NCI-H2196 treated with DMSO at 0.1 percent for 48 hours (cell line): ENCODE measurements around the gene ADORA2A.

Source experiments
- DNase-seq: peaks from one replicate; lab custom pipeline; 2025; ENCODE audit not compliant: unreplicated experiment; lab: John Stamatoyannopoulos, UW

The ADORA2A gene

GRCh38 chr22:24417200-24417599, 10.2 kb upstream of the ADORA2A start:
- no peak for DNase-seq

- no peak for DNase-seq
These were observed 9.3 kb upstream of the ADORA2A start for GRCh38 chr22:24417901-24418641.

- peak; percentile 6 for DNase-seq
These were observed 8.5 kb upstream of the ADORA2A start for GRCh38 chr22:24418786-24419474.

GRCh38 chr22:24419475-24419850, 7.9 kb upstream of the ADORA2A start:
- DNase-seq, result no peak

GRCh38 chr22:24420072-24420976, 7.1 kb upstream of the ADORA2A start:
- DNase-seq, result peak; percentile 34

GRCh38 chr22:24420977-24421343, 6.4 kb upstream of the ADORA2A start:
- DNase-seq, result no peak

- DNase-seq, result no peak
These were observed 5.9 kb upstream of the ADORA2A start for GRCh38 chr22:24421428-24421931.

GRCh38 chr22:24422102-24422665, 5.2 kb upstream of the ADORA2A start:
- no peak for DNase-seq

GRCh38 chr22:24423519-24424000, 3.8 kb upstream of the ADORA2A start:
- DNase-seq, result peak; percentile 4

GRCh38 chr22:24424001-24424900, 3.1 kb upstream of the ADORA2A start:
- DNase-seq, result no peak

GRCh38 chr22:24424901-24425775, 2.3 kb upstream of the ADORA2A start:
- no peak for DNase-seq

- no peak for DNase-seq
These were observed 963 bp upstream of the ADORA2A start for GRCh38 chr22:24426436-24426835.

- DNase-seq, result no peak
These were observed 424 bp upstream of the ADORA2A start for GRCh38 chr22:24426851-24427499.

- DNase-seq, result no peak
These were observed 1.5 kb downstream of the ADORA2A start for GRCh38 chr22:24428751-24429410.

GRCh38 chr22:24429411-24430365, 2.3 kb downstream of the ADORA2A start:
- DNase-seq, result no peak

GRCh38 chr22:24430431-24431308, 3.3 kb downstream of the ADORA2A start:
- DNase-seq, result no peak
